ENCODE data around the gene PADI3.

DNA sequence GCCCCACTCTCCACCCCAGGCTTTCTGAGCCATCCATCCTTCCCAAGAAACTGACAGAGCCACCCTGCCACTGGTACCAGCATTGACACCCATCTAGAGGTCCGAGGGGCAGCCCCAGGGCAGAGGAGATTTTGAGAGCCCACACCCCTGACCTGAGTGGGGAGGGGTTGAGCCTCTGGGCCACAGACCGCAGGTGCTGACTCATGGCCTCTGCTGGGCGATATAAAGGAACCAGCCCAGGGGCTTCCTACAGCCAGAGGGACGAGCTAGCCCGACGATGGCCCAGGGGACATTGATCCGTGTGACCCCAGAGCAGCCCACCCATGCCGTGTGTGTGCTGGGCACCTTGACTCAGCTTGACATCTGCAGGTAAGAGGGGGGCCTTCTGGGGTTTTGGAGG lies 59.0 kb downstream of the PADI3 start, which contains the start of gene PADI4:
- TF ChIP-seq, protein P1, sequence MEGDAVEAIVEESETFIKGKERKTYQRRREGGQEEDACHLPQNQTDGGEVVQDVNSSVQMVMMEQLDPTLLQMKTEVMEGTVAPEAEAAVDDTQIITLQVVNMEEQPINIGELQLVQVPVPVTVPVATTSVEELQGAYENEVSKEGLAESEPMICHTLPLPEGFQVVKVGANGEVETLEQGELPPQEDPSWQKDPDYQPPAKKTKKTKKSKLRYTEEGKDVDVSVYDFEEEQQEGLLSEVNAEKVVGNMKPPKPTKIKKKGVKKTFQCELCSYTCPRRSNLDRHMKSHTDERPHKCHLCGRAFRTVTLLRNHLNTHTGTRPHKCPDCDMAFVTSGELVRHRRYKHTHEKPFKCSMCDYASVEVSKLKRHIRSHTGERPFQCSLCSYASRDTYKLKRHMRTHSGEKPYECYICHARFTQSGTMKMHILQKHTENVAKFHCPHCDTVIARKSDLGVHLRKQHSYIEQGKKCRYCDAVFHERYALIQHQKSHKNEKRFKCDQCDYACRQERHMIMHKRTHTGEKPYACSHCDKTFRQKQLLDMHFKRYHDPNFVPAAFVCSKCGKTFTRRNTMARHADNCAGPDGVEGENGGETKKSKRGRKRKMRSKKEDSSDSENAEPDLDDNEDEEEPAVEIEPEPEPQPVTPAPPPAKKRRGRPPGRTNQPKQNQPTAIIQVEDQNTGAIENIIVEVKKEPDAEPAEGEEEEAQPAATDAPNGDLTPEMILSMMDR (IDR thresholded peaks at IDR 0.05) = no peak
- no peak for TF ChIP-seq POLR2A (IDR thresholded peaks at IDR 0.05; ENCODE audit: low read depth)
- TF ChIP-seq POLR2AphosphoS5 (IDR thresholded peaks at IDR 0.05) = no peak
- TF ChIP-seq EP300 (IDR thresholded peaks at IDR 0.05) = no peak
